Vagina (tissue), 2 donors: ENCODE results near the gene BCO1.

ENCODE experiments used
- POLR2A ChIP-seq, 2 donors: fragments of 450-650 bp; IDR thresholded peaks; one replicate each; pipeline ENCODE4 v1.6.1; 2017; ENCODE audit warnings: antibody characterized with exemption in 2 of 2, mild to moderate bottlenecking in 2 of 2, moderate library complexity in 2 of 2
- POLR2AphosphoS5 ChIP-seq, 2 donors: sonication (generic); formaldehyde crosslinking; IDR thresholded peaks; one replicate each; pipeline ENCODE4 v1.9.0; 2017; ENCODE audit warnings: antibody characterized with exemption in 2 of 2, mild to moderate bottlenecking in 2 of 2, low read depth in 1 of 2; ENCODE audit not compliant: insufficient read depth in 1 of 2
- TF ChIP-seq, protein P1 (sequence below), 3 experiments: fragments of 450-650 bp in 2 of 3; fragments of 200-600 bp in 1 of 3; sonication (generic) in 1 of 3; IDR thresholded peaks; one replicate each; pipeline ENCODE4 v1.5.1; 2017 to 2019; ENCODE audit warnings: antibody characterized with exemption in 3 of 3, mild to moderate bottlenecking in 2 of 3, moderate library complexity in 2 of 3

DNA sequence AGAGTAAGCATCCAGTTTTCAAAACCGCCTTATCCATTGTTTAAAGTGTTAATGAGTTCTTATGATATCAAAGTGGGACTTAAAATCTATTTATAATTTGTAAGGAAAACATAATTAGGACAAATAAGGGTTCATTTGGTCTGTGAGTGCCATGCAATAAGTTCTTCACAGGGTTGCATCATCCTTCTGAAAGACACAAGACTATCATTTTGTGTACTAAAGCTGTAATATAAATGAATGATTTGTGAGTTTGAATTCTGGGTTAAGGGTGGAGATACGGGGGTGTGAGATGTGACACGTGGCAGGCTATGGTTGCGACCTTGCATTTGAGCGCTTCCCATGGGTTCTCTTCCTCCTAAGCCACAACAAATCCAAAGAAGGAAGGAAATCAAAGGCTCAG, 83.0 kb downstream of the BCO1 start:
- TF ChIP-seq POLR2AphosphoS5 (IDR thresholded peaks at IDR 0.05; ENCODE audit: insufficient read depth in 1 of 2, low read depth in 1 of 2) (no peak), POLR2A (IDR thresholded peaks at IDR 0.05) (no peak)
- TF ChIP-seq, protein P1, sequence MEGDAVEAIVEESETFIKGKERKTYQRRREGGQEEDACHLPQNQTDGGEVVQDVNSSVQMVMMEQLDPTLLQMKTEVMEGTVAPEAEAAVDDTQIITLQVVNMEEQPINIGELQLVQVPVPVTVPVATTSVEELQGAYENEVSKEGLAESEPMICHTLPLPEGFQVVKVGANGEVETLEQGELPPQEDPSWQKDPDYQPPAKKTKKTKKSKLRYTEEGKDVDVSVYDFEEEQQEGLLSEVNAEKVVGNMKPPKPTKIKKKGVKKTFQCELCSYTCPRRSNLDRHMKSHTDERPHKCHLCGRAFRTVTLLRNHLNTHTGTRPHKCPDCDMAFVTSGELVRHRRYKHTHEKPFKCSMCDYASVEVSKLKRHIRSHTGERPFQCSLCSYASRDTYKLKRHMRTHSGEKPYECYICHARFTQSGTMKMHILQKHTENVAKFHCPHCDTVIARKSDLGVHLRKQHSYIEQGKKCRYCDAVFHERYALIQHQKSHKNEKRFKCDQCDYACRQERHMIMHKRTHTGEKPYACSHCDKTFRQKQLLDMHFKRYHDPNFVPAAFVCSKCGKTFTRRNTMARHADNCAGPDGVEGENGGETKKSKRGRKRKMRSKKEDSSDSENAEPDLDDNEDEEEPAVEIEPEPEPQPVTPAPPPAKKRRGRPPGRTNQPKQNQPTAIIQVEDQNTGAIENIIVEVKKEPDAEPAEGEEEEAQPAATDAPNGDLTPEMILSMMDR (IDR thresholded peaks at IDR 0.05) = no peak
